GM13977 (cell line): ENCODE data around the gene TSHZ2.

Experiments
- DNase-seq: peaks from one replicate; pipeline ENCODE4 v3.0.0; 2012; ENCODE audit warnings: low spot score
- CTCF ChIP-seq: IDR thresholded peaks from 2 replicates; pipeline ENCODE4 v1.5.1; 2012; ENCODE audit warnings: mild to moderate bottlenecking, control low read depth; ENCODE audit not compliant: insufficient read depth; ENCODE audit errors: extremely low read depth, missing control alignments
- in situ Hi-C: fragments of 300-500 bp; cut with MboI; formaldehyde crosslinking; loops from one replicate; pipeline ENCODE4 v1.12.0; 2022; ENCODE audit warnings: low sequenced_read_pairs, low pct_unique_long_range_greater_than_20kb, mixed read lengths, inconsistent platforms; ENCODE audit not compliant: unreplicated experiment

Gene TSHZ2

DNA sequence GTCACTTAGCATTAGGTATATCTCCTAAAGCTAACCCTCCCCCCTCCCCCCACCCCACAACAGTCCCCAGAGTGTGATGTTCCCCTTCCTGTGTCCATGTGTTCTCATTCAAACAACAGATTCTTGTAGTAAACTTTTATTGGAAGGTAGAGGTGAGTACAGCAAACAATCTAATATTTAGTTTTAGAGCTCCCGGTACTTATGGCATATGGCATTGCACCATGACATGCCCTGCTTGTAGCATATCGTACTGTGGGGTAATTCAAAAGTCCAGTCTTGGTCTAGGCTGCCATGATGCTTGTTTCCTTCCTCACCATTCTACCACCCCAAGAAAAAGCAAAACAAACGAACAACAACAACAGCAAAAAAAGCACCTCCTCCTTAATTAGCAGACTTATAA is 332.0 kb downstream of the TSHZ2 start:
- TF ChIP-seq CTCF, result no peak
- DNase-seq, result no peak
- in situ Hi-C loops, result no loop called here

- in situ Hi-C loops, result no loop called here
- TF ChIP-seq CTCF, result no peak
- no peak for DNase-seq
Measured at GRCh38 chr20:53306192-53306805, 334.1 kb downstream of the TSHZ2 start.

- in situ Hi-C loops, result no loop called here
- TF ChIP-seq CTCF, result no peak
- DNase-seq, result no peak
Measured at GRCh38 chr20:53307964-53308597, 335.9 kb downstream of the TSHZ2 start.

- DNase-seq, result no peak
- in situ Hi-C loops, result no loop called here
- no peak for TF ChIP-seq CTCF
Measured at GRCh38 chr20:53309515-53309914, 337.4 kb downstream of the TSHZ2 start.

- in situ Hi-C loops, result no loop called here
- DNase-seq, result no peak
- no peak for TF ChIP-seq CTCF
Measured at GRCh38 chr20:53312957-53313356, 340.8 kb downstream of the TSHZ2 start.

GRCh38 chr20:53316206-53316937 is 344.2 kb downstream of the TSHZ2 start:
- no peak for DNase-seq

More at GRCh38 chr20:53316206-53316937, 344.2 kb downstream of the TSHZ2 start:
- TF ChIP-seq CTCF, result no peak
- in situ Hi-C loops, result no loop called here
